Activated CD4-positive, alpha-beta T cell treated with anti-CD3 and anti-CD28 coated beads for 1 hour (primary cell): ENCODE results near the gene ZNF625.
A peak's percentile ranks its signal among the peaks of the same experiment; 100 is the strongest.

Experiments used
- DNase-seq: peaks from one replicate; pipeline ENCODE4 v3.0.0-alpha.2; 2020

The ZNF625 gene

DNA sequence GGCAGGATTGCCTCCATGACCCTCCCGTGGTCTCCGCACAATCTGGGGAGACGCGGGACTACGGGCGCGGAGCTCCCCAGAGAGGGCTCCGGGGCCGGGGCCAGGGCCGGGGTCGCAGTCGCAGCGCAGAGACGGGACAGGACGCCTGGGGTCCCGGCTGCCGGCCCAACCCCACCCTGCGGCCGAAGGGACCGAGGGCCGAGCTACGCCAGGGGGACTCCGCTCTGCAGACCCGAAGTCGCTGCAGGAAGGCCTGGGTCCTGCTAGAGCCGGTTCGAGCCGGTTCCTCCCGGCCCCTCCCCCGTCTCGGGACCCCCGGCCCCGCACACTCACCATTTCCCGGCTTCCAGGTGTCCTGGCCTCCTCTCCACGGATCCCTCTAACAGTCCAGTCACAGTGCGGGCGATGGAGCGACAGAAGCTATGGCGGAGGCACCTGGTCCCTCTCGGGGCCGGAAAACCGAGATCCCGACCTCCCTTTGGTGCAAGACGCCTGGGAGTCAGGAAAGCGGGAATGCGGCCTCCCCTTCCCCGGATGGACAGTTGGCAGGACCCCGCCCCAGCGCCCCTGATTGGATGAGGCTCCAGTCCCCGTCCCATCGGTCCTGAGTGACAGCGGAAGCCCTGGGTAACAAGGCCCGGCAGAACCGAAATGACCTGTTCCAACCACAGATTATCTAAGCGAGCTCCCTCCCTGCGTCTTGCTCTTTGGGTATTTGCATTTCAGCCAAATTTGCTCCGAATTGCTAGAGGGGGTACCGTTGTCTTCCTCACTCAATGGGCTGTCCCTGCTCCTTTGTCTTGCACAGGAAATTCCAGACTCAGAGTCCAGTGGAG lies at the start of gene ZNF625:
Gene ZNF625, minus strand, starts transcription at position 512 of the 836 bp plus-strand sequence. Its CDS starts 176 bp downstream, at position 336.
- no peak for DNase-seq

DNA sequence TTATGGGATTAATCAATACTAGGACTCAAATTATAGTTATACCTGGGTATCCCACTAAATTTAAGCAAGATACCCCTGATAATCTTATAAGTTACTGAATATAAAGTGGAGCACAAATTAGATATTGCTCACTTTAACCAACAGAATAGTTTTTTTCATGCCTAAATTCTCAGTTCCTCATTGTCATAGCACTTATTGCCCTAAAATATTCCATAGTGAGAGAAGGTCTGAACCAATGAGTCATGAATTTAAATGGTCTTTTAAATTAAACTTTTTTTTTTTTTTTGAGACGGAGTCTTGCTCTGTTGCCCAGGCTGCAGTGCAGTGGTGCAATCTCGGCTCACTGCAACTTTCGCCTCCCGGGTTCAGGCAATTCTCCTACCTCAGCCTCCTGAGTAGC lies 48.8 kb upstream of the ZNF625 start:
- DNase-seq, result no peak

DNA sequence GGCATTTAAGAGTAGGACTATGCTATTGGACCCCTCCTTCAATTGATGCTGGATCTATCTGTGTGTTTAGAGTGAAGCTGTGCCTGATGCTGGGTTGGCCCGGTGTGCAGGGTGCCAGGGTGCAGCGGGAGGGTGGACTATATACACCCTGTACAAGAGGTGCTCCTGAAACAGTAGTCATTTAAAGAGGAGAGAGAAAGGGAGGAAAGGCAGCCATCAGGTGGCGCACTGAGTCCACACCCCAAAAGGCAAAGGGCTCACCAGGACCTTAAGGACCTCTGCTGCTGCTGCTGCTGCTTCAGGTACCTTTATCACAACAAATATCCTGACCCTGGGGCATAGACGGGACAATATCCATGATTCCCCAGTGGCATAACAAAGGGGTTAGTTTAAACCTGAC lies 45.7 kb upstream of the ZNF625 start:
- DNase-seq, result peak; percentile 54

DNA sequence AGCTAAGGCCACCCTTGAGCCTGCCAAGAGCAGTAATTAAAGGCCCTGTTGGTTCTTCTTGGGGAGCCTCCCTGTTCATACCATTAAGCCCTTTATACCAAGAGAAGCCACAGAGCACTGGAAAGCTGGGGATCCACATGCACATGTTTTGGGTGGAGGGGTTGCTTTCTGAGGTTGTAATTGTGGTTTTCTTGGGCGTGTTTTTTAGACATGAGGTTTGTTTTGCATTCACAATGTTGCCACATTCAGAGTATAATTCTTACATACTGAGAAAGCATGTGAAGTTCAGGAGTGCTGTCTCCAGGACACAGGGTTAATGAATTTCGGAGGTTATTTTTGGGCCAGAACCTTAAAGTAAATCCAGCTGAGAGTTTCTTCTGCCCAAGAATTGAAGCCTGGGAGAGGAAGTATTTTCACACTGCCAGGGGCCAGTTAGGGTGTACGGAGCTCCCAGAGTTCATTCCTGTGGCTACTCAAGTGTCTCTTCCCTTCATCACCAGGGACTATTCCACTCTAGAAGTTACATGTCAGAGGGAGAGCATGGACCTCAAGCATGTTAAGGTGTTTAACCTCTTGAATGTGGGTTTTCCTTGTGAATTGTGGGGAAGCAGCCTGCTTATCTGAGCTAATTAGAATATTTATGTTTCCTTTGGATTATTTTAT lies 43.4 kb upstream of the ZNF625 start:
- no peak for DNase-seq

DNA sequence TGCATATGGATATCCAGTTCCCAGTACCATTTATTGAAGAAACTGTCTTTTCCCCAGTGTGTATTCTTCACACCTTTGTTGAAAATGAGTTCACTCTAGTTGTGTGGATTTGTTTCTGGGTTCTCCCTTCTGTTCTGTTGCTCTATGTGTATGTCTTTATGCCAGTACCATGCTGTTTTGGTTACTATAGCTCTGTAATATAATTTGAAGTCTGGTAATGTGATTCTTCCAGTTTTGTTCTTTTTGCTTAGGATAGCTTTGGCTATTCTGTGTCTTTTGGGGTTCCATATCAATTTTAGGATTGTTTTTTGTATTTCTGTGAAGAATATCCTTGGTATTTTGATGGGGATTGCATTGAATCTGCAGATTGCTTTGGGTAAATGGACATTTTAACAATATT lies 41.6 kb upstream of the ZNF625 start:
- DNase-seq, result no peak

DNA sequence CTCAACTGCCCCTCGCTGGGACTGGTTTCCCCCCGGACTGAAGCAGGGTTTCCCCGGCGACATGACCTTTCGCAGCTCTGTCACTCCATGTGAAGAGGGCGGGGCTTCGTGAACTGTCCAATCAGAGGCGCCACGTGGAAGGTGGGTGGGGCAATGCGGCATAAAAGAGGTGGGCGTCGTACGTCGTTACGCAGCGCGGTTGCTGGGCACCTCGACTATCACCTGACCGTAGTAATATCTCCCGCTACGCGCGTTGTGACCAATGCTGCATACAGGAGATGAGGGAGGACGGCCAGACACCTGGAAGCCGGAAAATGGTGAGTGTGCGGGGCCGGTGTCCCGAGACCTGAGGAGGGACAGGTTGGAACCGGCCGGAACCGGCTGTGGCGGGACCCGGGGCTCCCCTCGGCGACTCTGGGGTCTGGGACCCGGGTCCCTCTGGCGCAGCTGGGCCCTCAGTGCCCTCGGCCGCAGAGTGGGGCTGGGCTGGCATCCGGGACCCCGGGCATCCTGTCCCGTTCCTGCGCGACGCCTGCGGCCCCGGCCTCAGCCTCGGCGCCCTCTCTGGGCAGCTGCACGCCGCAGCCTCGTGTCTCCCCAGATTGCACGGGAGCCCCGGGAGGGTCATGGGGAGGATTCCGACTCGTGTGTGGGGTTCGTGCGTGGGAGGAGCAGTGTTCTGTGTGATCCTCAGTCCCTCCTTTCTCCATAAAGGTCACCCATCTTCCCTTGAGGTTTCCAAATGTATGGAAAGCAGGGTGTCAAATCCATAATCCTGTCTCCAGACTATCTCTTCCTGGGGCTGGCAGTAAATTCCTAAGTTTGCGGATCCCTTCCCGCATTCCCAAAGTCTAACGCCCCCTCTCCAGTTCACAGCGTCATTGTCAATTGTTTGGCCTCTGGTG lies 38.5 kb upstream of the ZNF625 start:
- peak; percentile 67 for DNase-seq

DNA sequence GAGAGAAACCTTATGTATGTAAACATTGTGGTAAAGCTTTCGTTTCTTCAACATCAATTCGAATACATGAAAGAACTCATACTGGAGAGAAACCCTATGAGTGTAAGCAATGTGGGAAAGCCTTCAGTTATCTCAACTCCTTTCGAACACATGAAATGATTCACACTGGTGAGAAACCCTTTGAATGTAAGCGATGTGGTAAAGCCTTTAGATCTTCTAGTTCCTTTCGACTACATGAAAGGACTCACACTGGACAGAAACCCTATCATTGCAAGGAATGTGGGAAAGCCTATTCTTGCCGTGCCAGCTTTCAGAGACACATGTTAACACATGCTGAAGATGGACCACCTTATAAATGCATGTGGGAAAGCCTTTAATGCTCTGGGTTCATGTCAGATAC lies 31.1 kb upstream of the ZNF625 start:
- DNase-seq, result no peak

DNA sequence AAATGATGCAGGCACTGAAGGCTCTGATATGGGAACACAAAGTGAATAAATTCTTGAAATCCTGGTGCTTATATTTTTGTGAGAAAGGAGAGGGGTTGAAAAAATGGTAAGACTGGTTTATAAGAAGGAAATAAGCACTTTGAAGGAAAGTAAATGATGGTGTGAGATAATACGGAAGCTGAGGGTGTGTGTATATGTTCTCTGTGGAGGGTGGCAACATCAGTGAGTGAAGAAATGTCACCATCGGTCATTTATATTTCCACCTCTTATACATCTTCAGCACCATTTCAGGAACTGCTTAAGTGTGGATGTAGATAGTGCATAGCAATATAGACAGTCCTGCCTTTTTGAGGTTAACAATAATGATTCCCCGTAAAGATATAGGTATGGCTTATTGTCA lies 23.8 kb upstream of the ZNF625 start:
- DNase-seq, result no peak

DNA sequence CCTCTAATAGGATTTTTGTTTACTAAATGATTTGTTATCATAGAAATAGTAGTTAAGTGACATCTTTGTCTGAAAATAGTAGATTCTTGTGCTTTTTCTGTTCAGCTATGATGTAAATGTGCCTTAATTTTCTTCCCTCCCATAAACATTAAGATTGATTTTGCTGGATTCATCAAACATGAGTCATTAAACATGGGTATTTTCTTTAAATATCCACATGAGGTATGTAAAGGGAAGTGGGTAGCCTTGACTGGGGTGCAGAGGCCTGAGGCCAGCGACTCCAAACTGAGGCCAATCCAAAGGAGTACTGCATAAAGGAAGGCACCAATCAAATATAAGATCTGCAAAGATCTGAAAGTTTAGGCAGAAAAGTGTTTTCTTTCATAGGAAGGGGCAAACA lies 10.1 kb upstream of the ZNF625 start:
- no peak for DNase-seq

DNA sequence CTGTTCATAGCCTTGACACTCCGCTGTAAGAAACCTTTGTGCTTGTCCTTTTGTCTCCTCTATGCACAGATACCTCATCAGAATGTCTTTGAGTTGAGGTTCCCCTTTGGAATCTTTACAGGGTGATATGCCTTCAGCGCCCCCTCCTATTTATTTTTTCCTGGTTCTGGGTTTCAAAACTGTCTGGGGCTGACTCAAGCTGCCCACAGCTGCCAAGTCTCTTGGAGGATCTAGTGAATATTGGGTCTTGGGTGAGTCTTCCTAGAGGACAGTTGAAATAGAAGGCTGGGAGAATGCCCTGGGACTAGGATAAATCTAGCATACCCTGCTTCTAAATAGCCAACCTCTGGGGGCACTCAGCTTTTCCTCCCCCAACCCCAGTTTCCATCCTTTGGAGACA lies 7.3 kb upstream of the ZNF625 start:
- DNase-seq, result no peak

DNA sequence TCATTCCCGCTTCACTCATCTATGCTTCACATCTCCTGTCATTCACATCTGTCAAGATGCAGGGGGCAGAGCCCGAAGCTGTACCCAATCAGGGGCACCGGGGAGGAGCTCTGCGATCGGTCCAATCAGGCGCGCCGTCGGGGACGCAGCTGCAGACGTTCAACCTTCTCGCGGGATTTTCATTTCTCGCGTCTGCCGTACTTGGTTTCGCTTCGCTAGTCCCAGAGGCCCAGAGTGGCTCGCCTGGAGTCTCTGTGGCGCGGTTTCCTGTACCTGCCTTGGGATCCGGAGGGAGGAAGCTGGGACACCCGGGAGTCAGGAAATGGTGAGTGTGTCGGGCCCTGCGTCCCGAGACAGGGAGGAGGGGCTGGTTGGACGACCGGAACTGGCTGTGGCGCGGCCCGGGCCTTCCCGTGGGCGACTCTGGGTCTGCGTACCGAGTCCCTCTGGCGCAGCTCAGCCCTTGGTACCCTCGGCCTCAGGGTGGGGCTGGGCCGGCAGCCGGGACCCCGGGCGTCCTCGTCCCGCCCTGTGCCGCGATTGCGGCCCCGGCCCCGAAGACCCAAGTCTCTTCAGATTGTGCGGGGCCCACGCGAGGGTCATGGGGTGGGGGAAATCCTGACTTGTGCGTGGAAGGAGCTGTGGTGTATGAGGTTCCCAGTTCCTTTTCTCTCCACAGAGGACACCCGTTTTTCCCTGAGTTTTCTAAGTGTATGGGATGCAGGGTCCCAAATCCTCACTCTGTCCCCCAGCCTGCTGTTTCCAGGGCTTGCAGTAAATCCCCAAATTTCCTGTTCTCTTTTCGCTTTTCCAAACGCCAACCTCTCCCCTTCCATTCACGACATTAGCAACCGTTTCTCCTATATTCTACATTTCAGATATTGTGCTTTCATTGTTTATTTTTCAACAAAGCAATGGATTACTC lies 6.6 kb upstream of the ZNF625 start, which contains the start of gene ZNF136:
Gene ZNF136, plus strand, starts transcription at position 215 of the 925 bp plus-strand sequence. Its CDS starts 108 bp downstream, at position 323.
- DNase-seq, result peak; percentile 87

DNA sequence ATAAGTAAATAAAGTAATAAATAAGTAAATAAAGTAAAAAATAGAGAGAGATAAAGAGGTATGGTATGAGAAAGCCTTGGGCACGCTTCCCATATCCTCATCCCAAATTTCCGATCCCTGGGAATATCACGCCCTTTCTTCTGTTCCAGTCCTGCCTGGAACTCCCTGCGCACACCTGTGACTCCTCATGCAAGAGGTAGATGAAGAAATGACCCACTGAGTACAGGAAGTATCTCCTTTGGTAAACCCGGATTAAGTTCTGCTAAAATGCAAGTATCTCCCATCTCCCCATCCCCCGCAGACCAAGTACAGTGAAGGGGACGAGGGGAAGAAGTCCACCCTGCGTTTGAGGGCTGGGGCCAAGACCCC lies 6.0 kb upstream of the ZNF625 start:
- DNase-seq, result no peak

DNA sequence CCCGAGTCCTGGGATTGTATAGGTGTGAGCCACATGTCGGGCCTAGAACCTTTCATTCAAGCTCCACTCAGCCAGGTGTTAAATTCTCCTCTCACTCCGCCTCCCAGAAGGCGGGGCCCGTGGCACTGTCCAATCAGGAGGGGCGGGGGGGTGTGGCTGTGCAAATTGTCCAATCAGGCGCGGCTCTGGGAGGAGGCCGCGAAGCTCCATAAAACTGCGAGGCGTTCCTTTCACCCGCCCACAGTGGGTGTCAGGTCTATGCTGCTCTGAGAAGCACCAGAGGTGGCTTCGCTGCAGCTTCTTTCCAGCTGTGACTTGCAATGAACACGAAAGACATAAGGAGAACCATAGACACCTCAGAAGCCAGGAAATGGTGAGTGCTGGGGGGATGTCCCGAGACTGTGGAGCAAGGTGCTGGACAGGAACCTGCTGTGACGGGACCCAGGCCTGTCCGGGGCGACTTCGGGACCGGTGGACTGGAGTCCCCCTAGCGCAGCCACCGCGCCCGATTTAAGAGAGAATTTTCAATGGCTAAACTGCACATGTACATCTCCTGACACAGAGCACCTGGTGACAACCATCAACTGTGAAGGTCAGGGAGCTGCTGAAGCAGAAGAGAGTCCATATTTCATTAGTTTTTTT lies 3.4 kb upstream of the ZNF625 start:
- no peak for DNase-seq

DNA sequence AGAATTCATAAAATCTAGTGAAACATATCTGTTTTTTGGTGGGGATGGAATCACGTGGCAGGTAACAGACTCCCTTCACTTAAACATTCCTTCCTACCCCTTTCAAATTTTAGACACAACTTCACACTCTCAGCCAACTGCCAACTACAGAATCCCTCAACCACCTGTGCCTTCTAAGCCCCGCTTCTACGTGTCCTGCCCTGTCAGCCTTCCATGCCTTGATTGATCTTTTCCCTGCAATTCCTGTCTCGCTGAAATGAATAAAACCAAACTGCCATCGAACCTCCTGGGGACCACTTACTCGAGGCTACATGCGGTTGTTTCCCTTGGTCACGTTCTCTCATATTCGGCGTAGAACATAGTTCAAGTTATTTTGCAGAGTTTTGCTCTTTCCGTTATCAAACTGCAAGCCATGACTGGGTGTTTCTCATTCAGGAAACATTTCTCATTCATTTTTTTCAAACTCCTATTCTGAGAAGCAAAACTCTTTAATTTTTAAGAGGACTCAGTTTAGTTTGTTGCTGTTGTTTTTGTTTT lies 1.1 kb downstream of the ZNF625 start:
- no peak for DNase-seq

DNA sequence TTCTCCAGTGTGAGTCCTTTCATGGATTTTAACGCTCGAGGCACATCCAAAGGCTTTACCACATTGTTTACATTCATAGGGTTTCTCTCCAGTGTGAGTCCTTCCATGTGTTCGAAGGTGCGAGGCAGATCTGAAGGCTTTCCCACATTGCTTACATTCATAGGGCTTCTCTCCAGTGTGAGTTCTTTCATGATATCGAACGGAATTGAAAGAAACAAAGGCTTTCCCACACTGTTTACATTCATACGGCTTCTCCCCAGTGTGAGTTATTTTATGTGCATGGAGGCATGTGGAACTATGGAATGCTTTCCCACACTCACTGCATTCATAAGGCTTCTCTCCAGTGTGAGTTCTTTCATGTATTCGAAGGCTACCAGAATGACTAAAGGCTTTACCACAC lies 11.2 kb downstream of the ZNF625 start:
- no peak for DNase-seq

DNA sequence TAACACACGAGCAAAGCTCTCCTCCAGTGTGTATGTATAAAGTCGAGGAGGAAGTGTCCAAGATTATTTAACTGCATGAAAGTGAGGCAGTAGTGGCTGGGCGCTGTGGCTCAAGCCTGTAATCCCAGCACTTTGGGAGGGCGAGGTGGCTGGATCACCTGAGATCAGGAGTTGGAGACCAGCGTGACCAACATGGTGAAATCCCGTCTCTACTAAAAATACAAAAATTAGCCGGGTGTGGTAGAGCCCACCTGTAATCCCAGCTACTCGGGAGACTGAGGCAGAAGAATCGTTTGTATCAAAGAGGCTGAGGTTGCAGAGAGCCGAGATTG lies 15.2 kb downstream of the ZNF625 start:
- no peak for DNase-seq

DNA sequence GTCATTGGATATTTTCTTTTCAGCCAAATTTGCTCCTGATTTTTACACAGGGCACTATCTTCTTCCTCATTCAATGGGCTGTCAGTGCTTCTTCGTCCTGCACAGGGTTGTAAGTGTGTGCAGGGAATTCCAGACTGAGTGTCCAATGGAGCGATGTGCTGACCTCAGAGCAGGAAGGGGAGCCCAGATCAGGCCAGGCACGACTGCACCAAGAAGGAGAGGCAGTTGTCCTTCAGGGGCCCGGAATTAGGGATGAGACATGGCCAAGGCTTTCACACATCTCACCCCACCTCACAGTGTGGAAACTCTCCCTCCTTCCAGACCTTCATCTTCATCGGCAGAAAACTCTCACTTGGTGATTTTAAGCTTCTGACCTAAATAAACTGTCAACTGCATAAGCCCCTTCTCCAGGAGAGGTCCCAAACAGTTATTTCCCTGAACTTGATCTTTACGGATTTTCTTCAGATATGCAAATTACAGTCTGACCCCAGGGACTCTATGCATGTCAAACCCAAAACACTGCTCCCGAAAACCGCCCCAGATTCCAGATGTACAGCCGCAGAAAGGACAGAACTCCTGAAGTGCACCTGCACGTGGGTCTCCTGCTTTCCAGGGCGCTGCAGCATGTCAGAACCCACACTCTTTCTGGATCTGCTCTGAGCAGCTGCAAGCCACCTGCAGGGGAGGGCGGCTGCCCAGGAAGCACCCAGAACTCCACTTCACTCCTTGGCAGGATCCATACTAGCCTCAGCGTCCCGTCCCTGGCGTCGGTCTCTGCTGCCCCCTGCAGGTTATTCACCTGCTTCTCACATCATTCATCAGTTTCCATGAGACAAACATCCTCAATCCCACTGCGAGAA lies 15.8 kb downstream of the ZNF625 start:
- peak; percentile 77 for DNase-seq

DNA sequence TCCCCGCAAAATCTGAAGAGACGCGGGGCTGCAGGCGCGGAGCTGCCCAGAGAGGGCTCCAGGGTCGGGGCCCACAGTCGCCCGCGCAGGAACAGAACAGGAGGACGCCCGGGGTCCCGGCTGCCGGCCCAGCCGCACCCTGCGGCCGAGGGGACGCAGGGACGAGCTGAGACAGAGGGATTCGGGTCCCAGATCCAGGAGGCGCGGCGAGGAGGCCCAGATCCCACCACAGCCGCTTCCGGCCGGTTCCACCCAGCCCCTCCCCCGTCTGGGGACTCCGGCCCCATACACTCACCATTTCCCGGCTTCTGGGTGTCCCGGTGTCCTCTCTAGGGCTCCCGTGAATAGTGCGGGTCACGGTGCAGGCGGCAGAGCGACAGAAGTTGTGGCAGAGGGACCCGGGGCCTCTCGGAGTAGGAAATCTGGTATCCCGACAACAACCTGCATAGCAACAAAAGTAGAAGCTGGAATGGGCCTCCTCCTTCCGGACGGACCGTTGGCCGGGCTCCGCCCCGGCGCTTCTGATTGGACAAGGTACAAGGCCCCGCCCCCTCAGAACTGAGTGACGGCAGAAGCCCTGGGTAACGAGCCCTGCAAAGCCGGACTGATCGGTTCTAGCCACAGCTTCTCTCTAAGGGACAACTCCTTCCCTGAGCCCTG lies 16.5 kb downstream of the ZNF625 start, which contains the start of gene ZNF20:
Gene ZNF20, minus strand, starts transcription at position 466 of the 660 bp plus-strand sequence. Its CDS starts 168 bp downstream, at position 298.
- DNase-seq, result peak; percentile 80

DNA sequence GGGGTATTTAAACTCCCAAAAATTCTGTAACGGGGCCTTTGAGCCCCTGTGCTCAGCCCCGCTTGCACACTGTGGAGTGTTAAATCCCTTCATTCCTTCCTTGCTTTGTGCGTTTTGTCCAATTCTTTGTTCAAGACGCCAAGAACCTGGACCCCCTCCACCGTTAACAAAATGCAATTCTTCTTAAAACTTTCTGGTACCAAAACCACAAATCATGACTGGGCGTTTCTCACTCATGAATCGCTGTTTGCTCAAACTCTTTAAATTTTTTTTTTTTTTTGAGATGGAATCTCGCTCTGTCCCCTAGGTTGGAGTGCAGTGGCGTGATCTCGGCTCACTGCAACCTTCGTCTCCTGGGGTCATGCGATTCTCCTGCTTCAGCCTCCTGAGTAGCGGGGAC lies 17.3 kb downstream of the ZNF625 start:
- no peak for DNase-seq
